Mesothelial cell of epicardium (in vitro differentiated cells): ENCODE measurements around the gene MIEN1. TPM values are rescaled to one million over a fixed set of nuclear protein-coding genes. Genes with fewer than 3 reads are reported as not detected.

Experiments used
- DNase-seq, 2 experiments: peaks; one replicate each; pipeline ENCODE4 v3.0.0; 2021; ENCODE audit warnings: low spot score in 2 of 2; ENCODE audit not compliant: unreplicated experiment in 2 of 2
- H3K27ac Mint-ChIP-seq: 2 replicates; pipeline ENCODE4 v1.8.0; 2021; ENCODE audit warnings: mixed read lengths
- H3K27me3 Mint-ChIP-seq: 2 replicates; pipeline ENCODE4 v1.8.0; 2021; ENCODE audit warnings: low read depth, mixed read lengths
- H3K36me3 Mint-ChIP-seq: 2 replicates; pipeline ENCODE4 v1.8.0; 2021; ENCODE audit warnings: mixed read lengths
- H3K4me1 Mint-ChIP-seq: 2 replicates; pipeline ENCODE4 v1.8.0; 2021; ENCODE audit warnings: mixed read lengths
- H3K4me3 Mint-ChIP-seq: 2 replicates; pipeline ENCODE4 v1.8.0; 2021; ENCODE audit warnings: mild to moderate bottlenecking, moderate library complexity, mixed read lengths
- H3K9me3 Mint-ChIP-seq: 2 replicates; pipeline ENCODE4 v1.8.0; 2021; ENCODE audit warnings: mixed read lengths
- CTCF ChIP-seq: fragments of 200-600 bp; sonication (generic); IDR thresholded peaks from one replicate; pipeline ENCODE4 v1.5.0; 2021; ENCODE audit warnings: antibody characterized with exemption; ENCODE audit not compliant: unreplicated experiment
- total RNA-seq: library from RNA; stranded (reverse); gene quantifications from 3 replicates; pipeline ENCODE4 v1.2.1, GENCODE V29; 2021

The MIEN1 gene
- total RNA-seq, 1 donor from 2014 or later = 35.3 TPM

GRCh38 chr17:39709998-39710964 is 20.1 kb downstream of the MIEN1 start:
- no peak for TF ChIP-seq CTCF
- peaks cover 22% of the 10 kb centered on the region for H3K36me3 Mint-ChIP-seq
- no peaks in the 10 kb centered on the region for H3K9me3 Mint-ChIP-seq
- no peaks in the 10 kb centered on the region for H3K27me3 Mint-ChIP-seq
- H3K4me1 Mint-ChIP-seq = peaks cover 12% of the 10 kb centered on the region
- H3K27ac Mint-ChIP-seq = no peak overlapping the region
- DNase-seq = no peak
- H3K4me3 Mint-ChIP-seq = no peak overlapping the region

GRCh38 chr17:39709319-39709997 is 20.9 kb downstream of the MIEN1 start:
- no peak for TF ChIP-seq CTCF
- Mint-ChIP-seq H3K27ac (no peak overlapping the region), H3K4me3 (no peak overlapping the region), H3K36me3 (peaks cover 22% of the 10 kb centered on the region), H3K27me3 (no peaks in the 10 kb centered on the region), H3K9me3 (no peaks in the 10 kb centered on the region), H3K4me1 (peaks cover 20% of the 10 kb centered on the region)
- DNase-seq = no peak

- Mint-ChIP-seq H3K36me3 (peaks cover 14% of the 10 kb centered on the region), H3K9me3 (no peaks in the 10 kb centered on the region), H3K27me3 (no peaks in the 10 kb centered on the region), H3K4me1 (peaks cover 32% of the 10 kb centered on the region), H3K27ac (no peak overlapping the region), H3K4me3 (no peak overlapping the region)
- no peak for TF ChIP-seq CTCF
- DNase-seq = no peak
Observed at GRCh38 chr17:39706921-39707337, 23.4 kb downstream of the MIEN1 start.

- peaks cover 14% of the 10 kb centered on the region for H3K36me3 Mint-ChIP-seq
Observed at GRCh38 chr17:39706383-39706782, 23.9 kb downstream of the MIEN1 start.

More at GRCh38 chr17:39706383-39706782, 23.9 kb downstream of the MIEN1 start:
- H3K4me3 Mint-ChIP-seq = no peak overlapping the region
- TF ChIP-seq CTCF = no peak
- DNase-seq = no peak
- H3K9me3 Mint-ChIP-seq = no peaks in the 10 kb centered on the region
- no peak overlapping the region for H3K27ac Mint-ChIP-seq
- H3K27me3 Mint-ChIP-seq = no peaks in the 10 kb centered on the region
- peaks cover 37% of the 10 kb centered on the region for H3K4me1 Mint-ChIP-seq
